Heart right ventricle (tissue), 16 donors: ENCODE results near the gene SIVA1. TPM values are rescaled to one million over a fixed set of nuclear protein-coding genes. Genes with fewer than 3 reads are reported as not detected.
A peak's percentile ranks its signal among the peaks of the same experiment; 100 is the strongest.

Experiments
- ATAC-seq, 8 donors: fragments of 200-7000 bp; cut with Tn5 transposase; one replicate each; pipeline ENCODE4 v1.9.1; 2020; ENCODE audit warnings: mild to moderate bottlenecking in 8 of 8, moderate library complexity in 8 of 8, moderate number of reproducible peaks in 1 of 8
- DNase-seq, 2 donors: peaks; one replicate each; pipeline ENCODE4 v3.0.0-alpha.2; 2020
- H3K27ac ChIP-seq, 10 donors: fragments of 200-600 bp; sonication (generic) in 2 of 10; one replicate each; pipeline versions ENCODE4 v1.5.0 to v1.8.0; 2020 to 2022; ENCODE audit warnings: mild to moderate bottlenecking in 3 of 10
- H3K27me3 ChIP-seq, 7 donors: fragments of 200-600 bp; one replicate each; pipeline ENCODE4 v1.8.0; 2021 to 2022; ENCODE audit warnings: mild to moderate bottlenecking in 2 of 7
- H3K36me3 ChIP-seq, 9 donors: fragments of 200-600 bp; sonication (generic) in 1 of 9; one replicate each; pipeline versions ENCODE4 v1.5.0 to v1.8.0; 2020 to 2022; ENCODE audit warnings: mild to moderate bottlenecking in 2 of 9
- H3K4me1 ChIP-seq, 9 donors: fragments of 200-600 bp; sonication (generic) in 1 of 9; one replicate each; pipeline versions ENCODE4 v1.5.0 to v1.8.0; 2020 to 2022; ENCODE audit warnings: mild to moderate bottlenecking in 4 of 9
- H3K4me3 ChIP-seq, 10 donors: fragments of 200-600 bp; sonication (generic) in 2 of 10; one replicate each; pipeline versions ENCODE4 v1.5.0 to v1.8.0; 2020 to 2022; ENCODE audit warnings: mild to moderate bottlenecking in 7 of 10, moderate library complexity in 2 of 10
- H3K9me3 ChIP-seq, 11 donors: fragments of 200-600 bp in 10 of 11; sonication (generic) in 2 of 11; one replicate each; pipeline versions ENCODE4 v1.5.0 to v1.8.0; 2013 to 2022; ENCODE audit warnings: mild to moderate bottlenecking in 2 of 11, control low read depth in 1 of 11, moderate library complexity in 1 of 11
- CTCF ChIP-seq, 9 donors: fragments of 200-600 bp; sonication (generic) in 2 of 9; IDR thresholded peaks; one replicate each; pipeline versions ENCODE4 v1.5.0 to v1.8.0; 2021 to 2022; ENCODE audit warnings: antibody characterized with exemption in 9 of 9, mild to moderate bottlenecking in 5 of 9, moderate library complexity in 1 of 9
- WGBS, 2 donors: extraction: QIAGEN DNeasy Blood & Tissue Kit; methylation state at CpG; one replicate each; pipeline ENCODE4 v1.1.7; 2013; ENCODE audit warnings: inconsistent platforms in 1 of 2; 5-methylcytosine and 5-hydroxymethylcytosine counted together
- intact Hi-C, 10 donors: fragments of 100-400 bp; cut with DNase I; formaldehyde crosslinking; loops; one replicate each; pipeline versions ENCODE4 v1.11.1 to v1.14.2; 2022
- polyA plus RNA-seq, 2 donors: library from polyadenylated mRNA; stranded (reverse); fragments of 200-250 nt; gene quantifications; one replicate each; pipeline ENCODE4 v1.2.3, GENCODE V29; 2013
- total RNA-seq, 10 donors: library from RNA; stranded (reverse); fragmentation: NEBNext Ultra II Directional in 3 of 10; extraction: Animal tissue kit (Norgen Biotek cat#: 25700) in 3 of 10; gene quantifications; one replicate each; pipeline versions ENCODE4 v1.2.1 to v1.2.4, GENCODE V29; 2021 to 2023
- donor health status: Arrhythmogenic right ventricular cardiomyopathy.
- donor health status: ischemic (EF 13 %, LVEDD 7.1; RV severe dilation, severe dysfunction).
- donor health status: healthy with polysubstance abuse.
- donor health status: DM: no; HTN: yes; CAD: no.
- donor health status: DM: no; HTN: no; CAD: no.
- donor health status: ischemic (EF 25% LVEDD 6.9; RV normal size, moderate dysfunction).
- donor health status: ischemic (EF 25% LVEDD 5.7; RV mildly dilated, moderate dysfunction).
- donor health status: healthy.
- donor health status: DM: yes; HTN: yes; CAD: no.
- donor health status: Ischemic cardiomyopathy.
- donor health status: ischemic (EF 35%, LVEDD 5.7; RV mildly dilated, moderate dysfunction).
- donor health status: nonischemic (EF 11% LVEDD 7.7; RV severe dilation, severe dysfunction).
- donor health status: DM: yes; HTN: yes; CAD: no.
- donor health status: PGD.
- donor health status: ischemic (EF 29% LVEDD 5.4; RV normal size, mild dysfunction).
- donor health status: nonischemic (EF 23%, LVEDD 6.1; RV moderate dilation, normal function).

Gene SIVA1
- total and polyA plus RNA-seq, 12 donors: 43.3 to 203 (median 53.0) TPM

GRCh38 chr14:104805326-104805678 lies 52.4 kb downstream of the SIVA1 start:
- no peak for TF ChIP-seq CTCF (IDR thresholded peaks at IDR 0.05)
- Histone ChIP-seq H3K4me1 (peaks cover 7 to 44% (median 32%) of the 10 kb centered on the region in 9 donors), H3K36me3 (no peaks in the 10 kb centered on the region), H3K4me3 (no peak overlapping the region), H3K27me3 (no peaks in the 10 kb centered on the region), H3K27ac (peak overlapping the region in 4 of 10 donors; percentile 25 to 61 (median 58)), H3K9me3 (no peaks in the 10 kb centered on the region)
- intact Hi-C loops: no loop called here
- DNase-seq: peak; percentile 28 to 63
- ATAC-seq: peak in 6 of 8 donors; percentile 41 to 90 (median 71)
- WGBS, 2 donors: 55 to 57% methylated on average over 3 of the region's 3 CpGs

- Histone ChIP-seq H3K27me3 (no peaks in the 10 kb centered on the region), H3K36me3 (no peaks in the 10 kb centered on the region), H3K4me1 (peaks cover 7 to 42% (median 30%) of the 10 kb centered on the region in 9 donors), H3K4me3 (no peak overlapping the region), H3K9me3 (no peaks in the 10 kb centered on the region), H3K27ac (peak overlapping the region in 4 of 10 donors; percentile 25 to 61 (median 58))
- WGBS, 2 donors: 85 to 89% methylated on average over 14 of the region's 14 CpGs
- ATAC-seq (no peak), DNase-seq (no peak)
- TF ChIP-seq CTCF (IDR thresholded peaks at IDR 0.05): no peak
- intact Hi-C loops: no loop called here
Observed at GRCh38 chr14:104805941-104806624, 53.1 kb downstream of the SIVA1 start.

GRCh38 chr14:104806625-104807465 lies 53.9 kb downstream of the SIVA1 start:
- ATAC-seq (no peak), DNase-seq (no peak)
- TF ChIP-seq CTCF (IDR thresholded peaks at IDR 0.05): no peak
- H3K36me3 ChIP-seq: no peaks in the 10 kb centered on the region
- WGBS, 2 donors: 88 to 89% methylated on average over 10 of the region's 10 CpGs
- no peak overlapping the region for H3K4me3 ChIP-seq
- peaks cover 3 to 34% (median 22%) of the 10 kb centered on the region in 9 donors for H3K4me1 ChIP-seq
- H3K27ac ChIP-seq: no peak overlapping the region
- no peaks in the 10 kb centered on the region for H3K27me3 ChIP-seq
- no peaks in the 10 kb centered on the region for H3K9me3 ChIP-seq
- intact Hi-C loops: no loop called here

- H3K9me3 ChIP-seq: no peaks in the 10 kb centered on the region
- no peak for DNase-seq
- peaks cover 0 to 19% (median 9%) of the 10 kb centered on the region in 9 donors for H3K4me1 ChIP-seq
- peaks cover 0 to 1% (median 0%) of the 10 kb centered on the region in 9 donors for H3K36me3 ChIP-seq
- intact Hi-C loops: no loop called here
- no peak overlapping the region for H3K4me3 ChIP-seq
- WGBS, 2 donors: 82 to 89% methylated on average over 6 of the region's 6 CpGs
- no peak for ATAC-seq
- TF ChIP-seq CTCF (IDR thresholded peaks at IDR 0.05): no peak
- no peak overlapping the region for H3K27ac ChIP-seq
- no peaks in the 10 kb centered on the region for H3K27me3 ChIP-seq
Observed at GRCh38 chr14:104808456-104808855, 55.5 kb downstream of the SIVA1 start.

Other genes with a start within 250 kb of the SIVA1 start
- gene C14orf180, start 173.4 kb upstream of the SIVA1 start, total RNA-seq: 100 to 1,000 TPM in 1 of 10 donors, 10 to 100 TPM in 9; 55.0 to 124 (median 75.1) TPM
- 100 to 1,000 TPM in 1 of 2 donors, 10 to 100 TPM in 1; 13.8 to 139 TPM for gene C14orf180, start 173.4 kb upstream of the SIVA1 start, polyA plus RNA-seq
- 1 to 10 TPM in 1 of 10 donors, under 1 TPM in 4, not detected in 5; 0.34 to 1.0 (median 0.42) TPM for gene TMEM179, start 148.4 kb upstream of the SIVA1 start, total RNA-seq
- under 1 TPM; 0.17 to 0.22 TPM for gene TMEM179, start 148.4 kb upstream of the SIVA1 start, polyA plus RNA-seq
- 10 to 100 TPM; 22.5 to 40.1 (median 27.7) TPM for gene INF2, start 63.5 kb upstream of the SIVA1 start, total RNA-seq
- gene INF2, start 63.5 kb upstream of the SIVA1 start, polyA plus RNA-seq: 10 to 100 TPM; 27.0 to 73.8 TPM
- gene ADSS1, start 28.9 kb upstream of the SIVA1 start, total RNA-seq: 100 to 1,000 TPM; 159 to 295 (median 195) TPM
- 100 to 1,000 TPM in 1 of 2 donors, 10 to 100 TPM in 1; 74.6 to 220 TPM for gene ADSS1, start 28.9 kb upstream of the SIVA1 start, polyA plus RNA-seq
- gene AKT1, start 42.6 kb downstream of the SIVA1 start, total RNA-seq: 100 to 1,000 TPM in 9 of 10 donors, 10 to 100 TPM in 1; 98.1 to 152 (median 141) TPM
- gene AKT1, start 42.6 kb downstream of the SIVA1 start, polyA plus RNA-seq: 100 to 1,000 TPM in 1 of 2 donors, 10 to 100 TPM in 1; 95.7 to 112 TPM
- gene ZBTB42, start 48.0 kb downstream of the SIVA1 start, total RNA-seq: 1 to 10 TPM; 4.3 to 9.2 (median 6.9) TPM
- 1 to 10 TPM; 1.8 to 5.9 TPM for gene ZBTB42, start 48.0 kb downstream of the SIVA1 start, polyA plus RNA-seq
- gene CEP170B, start 112.1 kb downstream of the SIVA1 start, total RNA-seq: 10 to 100 TPM in 9 of 10 donors, 1 to 10 TPM in 1; 8.3 to 13.6 (median 12.3) TPM
- gene CEP170B, start 112.1 kb downstream of the SIVA1 start, polyA plus RNA-seq: 1 to 10 TPM; 6.8 to 9.1 TPM
- under 1 TPM in 9 of 10 donors, not detected in 1; 0.23 to 0.91 (median 0.50) TPM for gene PLD4, start 171.7 kb downstream of the SIVA1 start, total RNA-seq
- gene PLD4, start 171.7 kb downstream of the SIVA1 start, polyA plus RNA-seq: under 1 TPM; 0.07 to 0.13 TPM
- gene AHNAK2, start 225.2 kb downstream of the SIVA1 start, total RNA-seq: 10 to 100 TPM in 1 of 10 donors, 1 to 10 TPM in 9; 1.1 to 29.5 (median 2.6) TPM
- 1 to 10 TPM; 3.5 to 4.0 TPM for gene AHNAK2, start 225.2 kb downstream of the SIVA1 start, polyA plus RNA-seq
- gene CLBA1, start 232.6 kb downstream of the SIVA1 start, total RNA-seq: 1 to 10 TPM; 1.2 to 3.1 (median 2.4) TPM
- 1 to 10 TPM; 2.9 to 3.5 TPM for gene CLBA1, start 232.6 kb downstream of the SIVA1 start, polyA plus RNA-seq